Smooth muscle cell (in vitro differentiated cells): ENCODE data around the gene STOX2. TPM values are rescaled to one million over a fixed set of nuclear protein-coding genes. Genes with fewer than 3 reads are reported as not detected.

Experiments
- DNase-seq: peaks from one replicate; lab custom pipeline; 2025; ENCODE audit not compliant: unreplicated experiment; lab: John Stamatoyannopoulos, UW
- H2AFZ ChIP-seq: fragments of 200-600 bp; sonication (generic); 2 replicates; pipeline ENCODE4 v1.6.0; 2016; ENCODE audit warnings: antibody characterized with exemption, low read depth, mild to moderate bottlenecking
- H3F3A ChIP-seq: fragments of 200-600 bp; sonication (generic); 2 replicates; pipeline ENCODE4 v1.6.0; 2017; ENCODE audit warnings: antibody characterized with exemption, low read depth
- H3K27ac ChIP-seq: fragments of 200-600 bp; sonication (generic); 2 replicates; pipeline ENCODE4 v1.5.1; 2016; ENCODE audit warnings: low read depth, mild to moderate bottlenecking
- H3K27me3 ChIP-seq: fragments of 200-600 bp; sonication (generic); 2 replicates; pipeline ENCODE4 v1.6.1; 2016; ENCODE audit warnings: low read depth, mild to moderate bottlenecking
- H3K36me3 ChIP-seq: fragments of 200-600 bp; sonication (generic); 2 replicates; pipeline ENCODE4 v1.5.1; 2016; ENCODE audit warnings: low read depth
- H3K4me1 ChIP-seq: fragments of 200-600 bp; sonication (generic); 2 replicates; pipeline ENCODE4 v1.5.1; 2016; ENCODE audit warnings: low read depth
- H3K4me2 ChIP-seq: fragments of 200-600 bp; sonication (generic); 2 replicates; pipeline ENCODE4 v1.6.0; 2016; ENCODE audit warnings: mild to moderate bottlenecking
- H3K4me3 ChIP-seq: fragments of 200-600 bp; sonication (generic); 2 replicates; pipeline ENCODE4 v1.5.1; 2016; ENCODE audit warnings: mild to moderate bottlenecking
- H3K79me2 ChIP-seq: fragments of 200-600 bp; sonication (generic); 2 replicates; pipeline ENCODE4 v1.6.0; 2016; ENCODE audit warnings: low read depth, mild to moderate bottlenecking
- H3K9ac ChIP-seq: fragments of 200-600 bp; sonication (generic); 2 replicates; pipeline ENCODE4 v1.6.0; 2016; ENCODE audit warnings: low read depth
- H3K9me3 ChIP-seq: fragments of 200-600 bp; sonication (generic); replicated peaks from 2 replicates; pipeline ENCODE4 v1.5.1; 2016; ENCODE audit warnings: low read depth
- H4K20me1 ChIP-seq: fragments of 200-600 bp; sonication (generic); 2 replicates; pipeline ENCODE4 v1.6.0; 2016; ENCODE audit warnings: low read depth
- CTCF ChIP-seq: fragments of 200-600 bp; sonication (generic); IDR thresholded peaks from 2 replicates; pipeline ENCODE4 v1.5.1; 2017; ENCODE audit warnings: borderline replicate concordance, mild to moderate bottlenecking, antibody characterized with exemption; ENCODE audit not compliant: insufficient read depth, poor library complexity, severe bottlenecking
- WGBS: methylation state at CpG from one replicate; pipeline ENCODE4 v1.1.7; 2016; ENCODE audit warnings: low lambda C conversion rate; 5-methylcytosine and 5-hydroxymethylcytosine counted together
- polyA plus RNA-seq: library from polyadenylated mRNA; unstranded; fragments of >200 nt; fragmentation: Nextera tagmentation; extraction: Ambion mirVana; gene quantifications from 2 replicates; pipeline ENCODE4 v1.2.1, GENCODE V29; 2016
- total RNA-seq: library from RNA; depleted of rRNA; stranded (reverse); fragments of >200 nt; gene quantifications from 2 replicates; pipeline ENCODE4 v1.2.3, GENCODE V29; 2014

STOX2 gene
- total and polyA plus RNA-seq, 2 experiments from 2014 or later = 1.3 to 4.2 TPM

- Histone ChIP-seq H2AFZ (no peak overlapping the region), H3F3A (no peaks in the 10 kb centered on the region), H4K20me1 (no peaks in the 10 kb centered on the region), H3K36me3 (no peaks in the 10 kb centered on the region), H3K4me2 (no peak overlapping the region), H3K79me2 (no peaks in the 10 kb centered on the region), H3K4me3 (no peak overlapping the region), H3K27me3 (no peaks in the 10 kb centered on the region), H3K9me3 (no peaks in the 10 kb centered on the region), H3K4me1 (no peaks in the 10 kb centered on the region), H3K27ac (no peak overlapping the region), H3K9ac (no peak overlapping the region)
- no peak for DNase-seq
- WGBS = 92% methylated on average over 18 of the region's 18 CpGs
- no peak for TF ChIP-seq CTCF
These were observed 28.7 kb upstream of the STOX2 start for GRCh38 chr4:183876268-183876934.

- no peak overlapping the region for H3K4me3 ChIP-seq
- no peak overlapping the region for H3K9ac ChIP-seq
- H3K79me2 ChIP-seq = no peaks in the 10 kb centered on the region
- no peak overlapping the region for H2AFZ ChIP-seq
- TF ChIP-seq CTCF = no peak
- H3K27ac ChIP-seq = no peak overlapping the region
- no peak for DNase-seq
- 88% methylated on average over 4 of the region's 4 CpGs for WGBS
- no peak overlapping the region for H3K4me2 ChIP-seq
- no peaks in the 10 kb centered on the region for H3K4me1 ChIP-seq
- H3K36me3 ChIP-seq = no peaks in the 10 kb centered on the region
- H3K27me3 ChIP-seq = no peaks in the 10 kb centered on the region
- H3K9me3 ChIP-seq = no peaks in the 10 kb centered on the region
- no peaks in the 10 kb centered on the region for H4K20me1 ChIP-seq
- H3F3A ChIP-seq = no peaks in the 10 kb centered on the region
These were observed 26.7 kb upstream of the STOX2 start for GRCh38 chr4:183878251-183878970.

- DNase-seq = no peak
- H4K20me1 ChIP-seq = no peaks in the 10 kb centered on the region
These were observed 19.8 kb upstream of the STOX2 start for GRCh38 chr4:183885205-183885720.

More at GRCh38 chr4:183885205-183885720, 19.8 kb upstream of the STOX2 start:
- Histone ChIP-seq H3K4me2 (no peak overlapping the region), H3K27me3 (no peaks in the 10 kb centered on the region), H3K27ac (no peak overlapping the region), H2AFZ (no peak overlapping the region), H3K79me2 (no peaks in the 10 kb centered on the region), H3K9ac (no peak overlapping the region), H3K4me1 (no peaks in the 10 kb centered on the region), H3K4me3 (no peak overlapping the region), H3F3A (no peaks in the 10 kb centered on the region), H3K9me3 (no peaks in the 10 kb centered on the region), H3K36me3 (no peaks in the 10 kb centered on the region)
- 84% methylated on average over 7 of the region's 7 CpGs for WGBS
- no peak for TF ChIP-seq CTCF
